Measurements from ENCODE around the gene PKHD1. TPM values are rescaled to one million over a fixed set of nuclear protein-coding genes. Genes with fewer than 3 reads are reported as not detected.

Gene PKHD1
- total RNA-seq, 1 experiment from 2014 or later: 0.09 TPM

DNA sequence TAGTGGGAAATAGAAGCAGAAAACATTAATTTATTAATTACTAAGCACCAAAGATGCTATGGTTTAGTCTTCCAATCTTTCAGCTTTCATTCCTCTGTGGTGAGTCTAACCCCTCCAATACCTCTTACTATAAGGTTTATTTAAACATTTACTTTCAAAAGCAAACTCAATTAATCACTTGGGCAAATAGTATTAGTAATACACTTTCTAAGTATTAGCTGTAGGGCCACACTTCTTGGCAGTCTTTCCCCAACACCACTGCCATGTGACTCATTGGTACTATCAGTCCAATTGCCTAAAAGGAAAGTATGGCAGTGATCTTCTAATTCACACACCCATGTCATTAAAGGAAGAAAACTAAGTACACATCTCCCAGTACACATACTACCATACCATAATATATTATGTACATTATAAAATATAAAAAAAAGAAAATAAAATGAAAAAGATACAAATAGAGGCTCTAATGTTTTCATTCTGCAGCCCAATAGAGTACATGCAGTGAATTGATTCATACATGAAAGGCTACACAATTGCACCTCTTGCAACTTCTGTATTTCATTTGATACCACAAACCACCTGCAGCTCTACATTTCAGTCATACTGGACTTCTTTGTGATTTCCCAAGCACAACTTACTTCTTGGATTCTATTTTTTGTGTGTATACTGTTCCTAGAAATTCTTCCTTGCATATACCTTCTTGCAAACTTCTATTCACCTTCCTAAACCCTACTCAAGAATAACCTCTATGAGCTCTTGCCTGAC, 218.6 kb downstream of the PKHD1 start:
- no peak for DNase-seq
- no peak overlapping the region for H3K27ac ChIP-seq (ENCODE audit: insufficient read length, low read depth, low read length)
- H3K56ac ChIP-seq (ENCODE audit: insufficient read length, low read depth, low read length): no peak overlapping the region
- H2BK20ac ChIP-seq (ENCODE audit: low read depth, low read length, poor library complexity, severe bottlenecking): no peak overlapping the region
- H2BK12ac ChIP-seq (ENCODE audit: insufficient read length, low read depth, low read length): no peak overlapping the region
- no peak overlapping the region for H3K18ac ChIP-seq (ENCODE audit: insufficient read length, low read depth, low read length)
- no peaks in the 10 kb centered on the region; the same call in 1 of the 2 replicates for H3K4me1 ChIP-seq (ENCODE audit: insufficient read depth, low read length)
- Mint-ChIP-seq H3K27ac (no peak overlapping the region), H3K4me1 (peaks cover 12 to 16% of the 10 kb centered on the region in 2 experiments), H3K9me3 (no peaks in the 10 kb centered on the region), H3K4me3 (no peak overlapping the region), H3K27me3 (ENCODE audit: low read depth) (no peaks in the 10 kb centered on the region), H3K36me3 (ENCODE audit: insufficient read depth in 1 of 3, low read depth in 3 of 3) (no peaks in the 10 kb centered on the region)
- no peak overlapping the region for H3K23ac ChIP-seq (ENCODE audit: insufficient read length, low read depth, low read length)
- H2AK5ac ChIP-seq (ENCODE audit: insufficient read length, low read length): no peak overlapping the region
- H3K27me3 ChIP-seq (ENCODE audit: insufficient read depth, low read length): no peaks in the 10 kb centered on the region
- H2BK120ac ChIP-seq (ENCODE audit: low read depth, low read length, poor library complexity, severe bottlenecking): no peak overlapping the region
- no peak overlapping the region for H4K8ac ChIP-seq (replicated peaks; ENCODE audit: insufficient read length, low read depth, low read length)
- no peak overlapping the region for H4K91ac ChIP-seq (ENCODE audit: insufficient read length, low read depth, low read length)
- H3K14ac ChIP-seq (ENCODE audit: insufficient read depth, low read length): no peak overlapping the region
- TF ChIP-seq, protein P1, sequence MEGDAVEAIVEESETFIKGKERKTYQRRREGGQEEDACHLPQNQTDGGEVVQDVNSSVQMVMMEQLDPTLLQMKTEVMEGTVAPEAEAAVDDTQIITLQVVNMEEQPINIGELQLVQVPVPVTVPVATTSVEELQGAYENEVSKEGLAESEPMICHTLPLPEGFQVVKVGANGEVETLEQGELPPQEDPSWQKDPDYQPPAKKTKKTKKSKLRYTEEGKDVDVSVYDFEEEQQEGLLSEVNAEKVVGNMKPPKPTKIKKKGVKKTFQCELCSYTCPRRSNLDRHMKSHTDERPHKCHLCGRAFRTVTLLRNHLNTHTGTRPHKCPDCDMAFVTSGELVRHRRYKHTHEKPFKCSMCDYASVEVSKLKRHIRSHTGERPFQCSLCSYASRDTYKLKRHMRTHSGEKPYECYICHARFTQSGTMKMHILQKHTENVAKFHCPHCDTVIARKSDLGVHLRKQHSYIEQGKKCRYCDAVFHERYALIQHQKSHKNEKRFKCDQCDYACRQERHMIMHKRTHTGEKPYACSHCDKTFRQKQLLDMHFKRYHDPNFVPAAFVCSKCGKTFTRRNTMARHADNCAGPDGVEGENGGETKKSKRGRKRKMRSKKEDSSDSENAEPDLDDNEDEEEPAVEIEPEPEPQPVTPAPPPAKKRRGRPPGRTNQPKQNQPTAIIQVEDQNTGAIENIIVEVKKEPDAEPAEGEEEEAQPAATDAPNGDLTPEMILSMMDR (conservative IDR thresholded peaks at IDR 0.05): no peak
- H3K4me2 ChIP-seq (ENCODE audit: insufficient read depth, insufficient read length, low read length): no peak overlapping the region
- H2BK5ac ChIP-seq (ENCODE audit: insufficient read length, low read length): no peak overlapping the region
- H2AFZ ChIP-seq (ENCODE audit: low read length): no peak overlapping the region
- H3T11ph ChIP-seq (ENCODE audit: low read length): no peak overlapping the region
- H3K9ac ChIP-seq (ENCODE audit: extremely low read depth, insufficient read length, low read length): no peak overlapping the region
- no peak overlapping the region for H4K5ac ChIP-seq (ENCODE audit: insufficient read length, low read depth, low read length)
- no peaks in the 10 kb centered on the region for H3K23me2 ChIP-seq (ENCODE audit: insufficient read length, low read depth, low read length, poor library complexity, severe bottlenecking)
- no peaks in the 10 kb centered on the region for H4K20me1 ChIP-seq (ENCODE audit: control insufficient read depth, insufficient read depth, insufficient read length)
- H3K79me1 ChIP-seq (ENCODE audit: insufficient read depth, low read depth, low read length, poor library complexity, severe bottlenecking): no peaks in the 10 kb centered on the region
- no peaks in the 10 kb centered on the region for H3K79me2 ChIP-seq (ENCODE audit: insufficient read depth, low read length)
- no peak overlapping the region for H3K4ac ChIP-seq (ENCODE audit: low read depth, low read length)
- no peak overlapping the region for H2BK15ac ChIP-seq (ENCODE audit: low read depth, low read length)
- H3K9me3 ChIP-seq (ENCODE audit: control insufficient read depth, low read depth, low read length): no peaks in the 10 kb centered on the region
